Measurements from ENCODE around the gene HOXA7. TPM values are rescaled to one million over a fixed set of nuclear protein-coding genes. Genes with fewer than 3 reads are reported as not detected.

Gene HOXA7
- total RNA-seq, 1 experiment from 2014 or later = 3.8 TPM

DNA sequence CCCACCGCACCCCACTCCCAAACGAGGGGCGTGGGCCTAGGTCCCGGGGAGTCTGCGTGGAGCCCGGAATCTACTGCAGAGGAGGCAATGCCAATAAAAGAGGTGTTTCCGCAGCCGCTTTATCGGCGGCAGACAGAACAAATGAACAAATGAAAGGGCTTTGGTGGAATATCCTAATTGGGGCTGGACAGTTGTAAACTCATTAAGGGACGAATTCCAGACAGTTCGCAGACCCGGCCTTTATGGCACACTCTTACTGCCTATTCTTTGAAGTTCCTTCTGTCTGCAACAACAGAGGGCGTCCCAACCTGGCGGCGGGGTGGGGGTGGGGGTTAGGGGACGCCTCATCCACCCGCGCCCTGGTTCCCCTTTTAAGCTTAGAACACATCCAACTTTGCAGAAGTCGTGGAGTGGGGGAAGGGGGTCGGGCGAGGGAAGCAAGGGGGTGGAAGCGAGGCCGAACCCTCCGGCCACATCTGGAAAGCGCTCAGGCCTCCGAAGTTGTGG lies 4.8 kb upstream of the HOXA7 start:
- DNase-seq (ENCODE audit: extremely low read depth, low read depth) = no peak

DNA sequence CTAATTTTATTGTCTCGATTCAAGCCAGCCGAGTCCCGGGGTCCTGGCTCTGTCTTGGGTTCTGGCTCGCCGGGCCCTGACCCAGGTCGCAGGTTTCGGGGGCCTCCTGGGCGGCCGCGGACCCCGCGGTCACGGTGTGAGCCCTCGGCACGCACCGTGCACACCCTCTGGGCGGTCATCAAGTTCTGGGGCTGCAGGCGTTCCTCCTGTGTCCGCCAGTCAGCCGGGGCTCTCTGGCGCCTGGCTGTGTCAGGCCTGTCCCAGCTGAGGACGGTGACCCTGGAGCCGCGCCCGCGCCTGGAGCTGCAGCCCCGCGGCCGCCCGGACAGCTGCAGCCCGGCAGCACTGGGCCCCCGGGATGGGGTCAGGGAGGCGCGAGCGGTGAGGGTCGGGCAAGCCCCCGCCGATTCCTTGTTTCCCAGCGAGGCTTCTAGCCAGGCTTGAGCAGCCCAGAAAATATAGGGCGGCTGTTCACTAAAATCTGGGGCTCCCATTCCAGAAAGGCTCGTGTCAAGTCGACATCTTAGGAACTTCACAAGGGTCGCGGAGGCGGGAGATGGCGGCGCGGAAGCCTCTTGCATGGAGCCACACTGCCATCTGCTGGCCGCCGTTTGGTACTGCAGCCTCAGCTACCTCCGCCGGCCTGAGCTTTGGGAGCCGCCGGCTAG lies 4.2 kb upstream of the HOXA7 start:
- DNase-seq (ENCODE audit: extremely low read depth, low read depth) = peak; percentile 73

DNA sequence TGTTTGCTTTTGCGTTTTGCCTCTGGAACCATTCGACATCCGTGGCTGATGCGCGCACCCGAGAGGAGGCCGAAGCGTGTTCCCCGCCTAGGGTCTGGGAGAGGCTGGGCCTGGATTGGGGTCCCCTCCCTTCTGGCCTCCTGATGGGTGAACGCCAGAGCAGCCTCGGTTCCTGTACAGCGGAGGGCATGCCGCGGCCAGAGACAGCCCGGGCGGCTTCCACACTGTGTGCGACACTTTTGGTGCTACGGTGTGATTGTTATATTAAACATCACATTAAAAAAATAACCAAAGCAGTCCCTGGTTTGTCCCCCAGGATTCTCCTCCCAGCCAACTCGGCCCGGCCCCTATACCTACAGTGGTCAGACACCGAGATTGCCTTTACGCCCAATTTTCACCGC lies 3.7 kb upstream of the HOXA7 start:
- no peak for DNase-seq (ENCODE audit: extremely low read depth, low read depth)

DNA sequence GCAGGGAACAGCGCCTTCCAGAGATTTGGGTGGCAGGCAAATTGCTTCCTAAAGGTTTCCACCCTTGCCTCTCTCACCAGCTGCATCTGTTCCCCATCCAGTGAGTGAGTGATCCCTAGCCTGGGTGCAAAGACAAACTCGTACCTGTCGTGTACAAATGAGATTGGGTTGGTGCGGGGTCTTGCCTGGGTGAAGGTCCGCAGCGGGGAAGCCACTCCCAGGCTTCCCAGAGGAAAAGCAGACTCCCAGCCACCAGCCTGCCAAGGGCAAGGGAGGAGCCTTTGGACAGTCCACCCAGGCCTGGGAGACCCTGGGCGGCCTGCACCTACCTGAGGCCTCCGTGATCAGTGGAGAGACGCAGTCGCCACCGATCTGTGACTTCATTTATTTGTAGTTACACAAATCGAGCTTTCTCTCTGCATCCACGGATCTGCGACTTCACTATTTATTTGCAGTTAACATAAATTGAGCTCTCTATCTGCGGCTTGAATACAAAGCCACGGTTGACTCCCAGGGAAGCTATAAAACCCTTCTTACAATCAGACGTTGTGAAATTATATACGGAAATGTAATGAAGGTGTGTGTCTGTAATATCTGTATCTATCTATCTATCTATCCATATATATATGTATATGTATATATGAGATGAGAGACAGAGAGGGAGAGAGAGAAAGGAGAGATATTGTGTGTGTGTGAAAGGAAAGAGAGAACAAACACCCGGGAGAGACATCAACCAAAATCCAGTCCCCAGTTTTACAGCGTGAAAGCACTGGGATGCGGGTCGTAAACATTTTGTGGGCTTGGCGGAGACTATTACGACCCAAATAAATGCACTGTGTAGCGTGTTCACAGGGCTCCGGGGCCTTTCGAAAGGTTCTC lies 3.0 kb upstream of the HOXA7 start:
- no peak for DNase-seq (ENCODE audit: extremely low read depth, low read depth)

DNA sequence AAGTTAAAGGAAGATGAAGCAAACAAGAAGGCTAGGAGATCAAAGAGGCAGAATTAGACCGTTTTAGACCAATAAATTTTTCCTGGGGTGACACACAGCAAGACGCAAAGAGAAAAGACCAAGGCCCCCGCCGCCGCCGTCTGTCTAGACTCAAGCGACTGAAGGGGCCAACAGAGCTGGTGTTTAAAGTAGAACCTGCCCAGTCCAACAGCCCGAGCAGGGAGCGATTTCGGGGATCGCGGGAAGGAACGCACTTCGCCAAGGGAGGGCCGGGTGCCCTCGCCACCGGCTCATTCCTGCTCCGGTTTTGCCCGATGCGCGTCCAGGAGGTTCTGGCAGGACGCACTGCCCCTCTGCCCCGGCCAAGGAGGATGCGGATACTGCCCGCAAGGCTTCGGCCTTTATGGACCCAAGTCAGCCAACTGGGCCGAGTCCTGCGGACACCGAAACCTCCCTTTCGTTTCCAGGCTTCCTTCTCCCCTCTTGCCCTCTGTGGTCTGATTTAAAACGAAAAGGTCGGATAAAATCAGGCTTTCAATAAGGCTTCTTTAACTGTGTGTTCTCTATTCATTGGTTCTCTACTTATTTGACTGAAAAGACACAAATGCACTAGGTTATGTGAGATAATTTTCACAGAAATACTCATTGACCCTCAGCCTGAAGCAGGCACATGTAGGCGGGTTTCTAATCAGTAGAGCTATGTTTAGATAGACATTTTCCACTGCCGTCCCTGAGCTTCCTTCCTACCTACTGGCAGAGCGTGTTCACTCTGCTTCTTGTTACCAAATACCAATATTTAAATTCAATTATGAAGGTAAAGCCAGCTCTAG lies 2.2 kb upstream of the HOXA7 start:
- no peak for DNase-seq (ENCODE audit: extremely low read depth, low read depth)

DNA sequence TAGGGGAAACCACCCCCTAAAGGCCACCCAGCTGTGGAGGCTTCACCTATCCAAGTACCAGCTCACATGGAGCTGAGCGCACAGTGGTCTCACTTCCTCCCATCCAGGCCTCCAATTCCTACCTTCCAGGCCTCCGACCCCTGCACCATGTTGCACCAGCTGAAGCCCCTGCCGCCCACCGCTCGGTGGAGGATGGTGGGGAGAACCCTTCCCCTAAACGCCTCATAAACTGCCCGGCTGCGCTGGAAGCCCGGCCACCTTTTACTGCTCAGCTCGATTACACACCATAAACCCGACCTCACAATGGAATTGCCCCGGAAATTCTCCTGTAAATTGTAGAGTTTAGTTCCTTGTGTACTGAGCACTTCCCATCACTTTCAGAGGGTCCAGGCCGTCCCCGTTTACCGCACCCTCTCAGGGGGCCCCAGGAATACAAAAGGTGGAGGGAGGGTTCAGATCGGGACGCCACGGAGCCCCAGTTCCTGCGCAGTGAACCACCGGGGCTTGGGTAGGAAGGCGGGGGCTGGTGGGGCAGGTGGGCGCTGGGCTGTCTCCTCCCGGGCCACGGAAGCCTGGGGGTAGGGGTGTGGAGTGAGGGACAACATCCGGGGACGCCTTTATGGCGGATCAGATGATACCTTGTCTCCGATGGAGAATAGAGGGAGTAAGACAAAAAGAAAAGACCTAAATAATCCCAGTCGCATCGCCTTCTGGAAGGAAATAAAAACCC lies 1.4 kb upstream of the HOXA7 start:
- no peak for DNase-seq (ENCODE audit: extremely low read depth, low read depth)

DNA sequence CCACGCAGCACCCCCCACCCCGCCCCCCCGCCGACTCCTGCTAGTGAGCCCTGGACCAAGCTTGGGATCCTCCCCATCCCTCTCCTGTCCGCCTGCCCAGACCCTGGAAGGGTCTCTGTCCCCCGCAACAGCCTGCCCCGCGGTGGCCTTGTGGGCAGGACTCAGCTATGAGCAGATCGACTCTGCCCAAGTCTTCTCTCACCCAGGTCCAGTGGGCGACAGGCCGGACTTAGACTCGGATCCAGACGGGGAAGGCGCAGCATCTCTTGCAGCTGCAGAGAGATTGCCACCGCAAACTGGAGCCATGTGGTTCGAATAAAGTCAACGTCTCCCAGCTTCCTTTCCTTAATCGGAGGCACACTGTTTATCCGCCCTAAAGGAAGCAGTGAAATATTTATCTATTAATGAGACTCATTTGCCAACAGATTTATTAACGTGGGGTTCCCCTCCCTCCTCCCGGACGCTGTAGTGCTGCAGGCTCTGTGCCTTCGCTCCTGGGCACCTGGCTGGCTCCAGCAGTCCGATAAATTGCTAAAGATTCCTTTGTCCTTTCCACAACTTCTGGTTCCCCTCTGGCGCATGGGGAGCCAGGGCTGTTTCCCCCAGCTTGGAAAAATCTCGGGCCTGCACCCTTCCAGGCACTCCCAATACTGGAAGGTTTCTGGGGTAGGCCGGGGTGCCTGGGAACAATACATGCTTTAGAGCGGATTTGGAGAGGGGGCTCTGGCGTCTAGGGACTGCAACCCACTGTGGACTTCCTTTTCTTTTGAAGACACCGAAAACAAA lies 634 bp upstream of the HOXA7 start:
- no peak for DNase-seq (ENCODE audit: extremely low read depth, low read depth)

DNA sequence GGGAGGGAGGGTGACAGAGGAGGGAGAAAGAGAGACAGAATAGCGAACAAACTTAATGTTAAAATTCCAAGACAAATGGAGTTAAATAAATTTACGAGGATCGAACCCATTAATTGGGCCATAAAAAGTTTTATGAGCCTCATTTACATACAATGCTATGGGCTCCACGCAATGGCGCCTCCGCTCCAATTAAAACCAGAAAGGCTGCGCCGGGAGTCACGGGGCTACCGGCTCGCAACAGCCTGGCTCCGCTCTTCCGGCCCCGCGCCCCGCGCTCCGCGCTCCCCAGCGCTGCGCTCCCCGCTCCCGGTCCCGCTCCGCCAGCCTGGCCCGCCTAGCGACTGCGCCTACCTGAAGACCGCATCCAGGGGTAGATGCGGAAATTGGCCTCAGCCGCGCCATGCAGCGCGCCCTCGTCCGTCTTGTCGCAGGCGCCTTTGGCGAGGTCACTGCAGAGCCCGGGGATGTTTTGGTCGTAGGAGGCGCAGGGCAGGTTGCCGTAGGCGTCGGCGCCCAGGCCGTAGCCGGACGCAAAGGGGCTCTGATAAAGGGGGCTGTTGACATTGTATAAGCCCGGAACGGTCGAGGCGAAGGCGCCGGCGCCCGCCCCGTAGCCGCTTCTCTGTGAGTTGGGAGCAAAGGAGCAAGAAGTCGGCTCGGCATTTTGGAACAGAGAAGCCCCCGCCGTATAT lies 513 bp downstream of the HOXA7 start:
- DNase-seq (ENCODE audit: extremely low read depth, low read depth) = no peak

DNA sequence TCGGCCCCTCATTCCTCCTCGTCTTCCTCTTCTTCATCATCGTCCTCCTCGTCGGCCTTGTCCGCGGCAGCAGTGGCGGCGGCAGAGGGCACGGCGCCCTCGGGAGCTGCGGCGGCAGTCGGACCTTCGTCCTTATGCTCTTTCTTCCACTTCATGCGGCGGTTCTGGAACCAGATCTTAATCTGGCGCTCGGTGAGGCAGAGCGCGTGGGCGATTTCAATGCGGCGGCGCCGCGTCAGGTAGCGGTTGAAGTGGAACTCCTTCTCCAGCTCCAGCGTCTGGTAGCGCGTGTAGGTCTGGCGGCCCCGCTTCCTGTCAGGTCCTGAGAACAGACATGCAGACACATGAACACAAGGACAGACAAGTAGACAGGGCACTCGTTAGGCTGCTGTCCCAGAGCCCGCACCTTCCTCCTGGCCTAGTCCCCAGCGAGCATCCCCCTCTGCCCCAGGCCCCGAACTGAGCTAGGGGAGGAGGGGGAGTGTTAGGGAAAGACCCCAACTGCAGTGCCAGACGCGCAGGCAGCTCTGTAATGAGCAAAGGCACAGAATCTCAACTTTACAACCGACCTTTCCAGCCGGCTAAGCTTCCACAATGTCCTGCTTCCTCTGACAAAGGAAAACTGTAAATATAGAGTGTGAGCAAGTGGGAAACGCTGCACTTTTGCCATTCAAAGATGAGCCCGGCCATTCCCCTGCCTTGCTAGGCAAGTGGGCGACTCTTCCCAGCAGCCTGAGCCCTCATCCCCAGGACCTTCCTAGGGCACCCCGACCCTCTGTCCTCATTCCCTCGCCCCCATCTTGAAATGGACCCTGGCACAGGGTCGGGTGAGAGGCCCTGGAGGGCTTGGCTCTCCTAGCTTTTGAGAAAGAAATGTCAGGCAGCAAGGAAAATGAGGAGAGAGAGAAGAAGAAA lies 1.3 kb downstream of the HOXA7 start:
- no peak for DNase-seq (ENCODE audit: extremely low read depth, low read depth)

DNA sequence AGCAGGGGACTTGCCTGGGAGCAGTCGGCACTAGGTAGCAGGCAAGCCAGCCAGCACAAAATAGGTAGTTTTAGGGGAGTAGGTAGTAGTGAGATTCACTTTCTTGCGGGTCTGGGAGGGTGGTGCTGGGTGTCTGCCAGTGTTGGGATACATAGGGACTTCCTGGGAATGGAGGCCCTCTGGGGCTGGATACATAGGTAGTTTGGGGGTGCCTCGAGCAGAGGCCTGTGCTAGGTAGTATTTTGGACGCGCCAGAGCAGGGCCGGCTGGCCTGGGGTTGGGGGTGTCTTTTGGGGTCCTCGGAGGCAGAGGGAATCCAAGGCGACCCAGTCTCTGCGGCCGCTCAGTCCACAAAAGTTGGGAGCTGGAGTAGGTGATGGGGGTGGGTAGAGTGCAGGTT lies 2.1 kb downstream of the HOXA7 start:
- no peak for DNase-seq (ENCODE audit: extremely low read depth, low read depth)

DNA sequence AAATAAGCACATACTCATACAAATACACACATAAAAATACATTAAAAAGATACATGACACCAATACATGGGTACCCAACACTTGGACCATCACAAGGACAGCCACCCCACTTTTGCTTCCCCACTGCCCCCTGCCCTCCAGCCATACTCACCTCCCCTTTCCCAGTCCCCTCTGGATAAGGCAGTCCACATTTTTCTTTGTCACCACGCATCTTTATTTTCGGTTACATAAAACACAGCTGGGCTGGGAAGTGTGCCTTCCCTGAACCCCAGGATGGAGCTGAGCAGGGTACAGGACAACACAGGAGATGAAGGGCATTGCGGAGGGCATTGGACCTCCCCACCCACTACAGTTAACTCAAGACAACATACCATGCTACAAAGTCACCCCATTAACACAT lies 2.9 kb downstream of the HOXA7 start:
- no peak for DNase-seq (ENCODE audit: extremely low read depth, low read depth)

DNA sequence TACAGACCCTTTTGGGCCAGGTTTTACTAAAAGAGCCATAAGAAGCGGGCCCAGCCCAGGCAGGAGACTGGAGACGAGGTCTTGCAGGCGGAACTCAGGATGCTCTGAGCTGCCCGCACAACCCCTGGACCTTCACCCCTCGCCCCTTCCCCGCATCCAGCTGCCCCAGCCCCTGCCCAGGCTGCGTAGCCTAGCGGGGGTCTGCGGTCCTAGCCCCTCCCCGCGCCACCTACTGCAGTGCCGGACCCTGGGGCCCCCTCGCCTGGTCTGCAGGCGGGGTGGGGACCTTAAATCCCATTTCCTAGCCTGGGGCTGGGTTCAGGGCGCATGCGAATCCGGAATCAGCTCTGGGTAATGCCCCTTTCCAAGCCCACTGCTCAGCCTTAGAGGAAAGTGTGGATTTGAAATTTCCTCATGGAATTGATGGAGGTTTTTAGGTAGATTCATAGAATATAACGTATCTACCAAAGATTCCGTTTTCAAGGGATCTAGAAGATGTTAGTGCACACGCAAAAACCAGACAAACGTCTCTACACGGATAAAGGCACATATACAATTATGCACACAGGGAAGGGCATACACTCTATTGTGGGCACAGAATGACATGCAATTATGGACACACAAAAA lies 3.5 kb downstream of the HOXA7 start:
- DNase-seq (ENCODE audit: extremely low read depth, low read depth) = no peak

DNA sequence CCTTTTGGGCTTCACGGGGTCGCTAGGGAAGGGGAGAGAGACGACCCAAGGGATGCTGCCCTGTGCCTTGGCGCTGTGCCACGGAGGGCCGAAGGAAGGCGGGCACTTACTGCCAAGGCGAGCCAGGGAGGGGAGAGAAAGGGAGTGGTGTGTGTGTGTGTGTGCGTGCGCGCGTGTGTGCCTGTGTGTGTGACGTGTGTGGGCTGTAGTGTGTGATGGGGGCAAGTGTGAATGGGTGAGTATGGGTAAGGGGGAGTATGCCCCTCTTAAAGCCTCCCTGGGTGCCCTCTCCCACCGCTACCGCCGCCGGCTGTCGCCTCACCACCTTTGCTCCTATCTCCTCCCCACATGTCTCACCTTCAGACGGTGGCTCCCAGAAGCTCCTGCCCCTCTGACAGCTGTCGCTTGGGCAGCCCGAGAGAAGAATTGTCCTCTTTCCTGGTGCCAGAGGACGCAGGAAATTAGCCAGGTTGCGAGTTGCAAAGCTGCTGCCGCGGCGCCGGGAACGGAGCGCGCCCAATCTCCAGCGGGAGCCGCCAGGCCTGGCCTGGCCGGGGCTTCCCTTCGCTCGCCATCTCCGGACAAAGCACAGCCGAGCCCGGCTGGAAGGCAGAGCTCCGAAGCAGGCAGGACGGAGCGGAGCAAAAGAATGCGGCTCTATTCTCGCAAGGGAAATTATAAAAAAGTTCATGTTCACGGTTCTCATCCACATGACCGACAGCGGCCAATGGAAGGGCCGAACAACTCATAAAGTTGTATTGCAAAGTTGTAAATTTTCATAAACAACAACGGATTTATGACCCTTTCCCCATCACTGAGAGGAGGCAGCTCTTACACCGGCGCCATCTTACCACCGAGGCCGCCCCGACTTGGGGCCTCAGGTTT lies 4.3 kb downstream of the HOXA7 start, which contains the start of gene HOXA3:
Gene HOXA3 (minus strand): TSS at position 653 of the 885 bp plus-strand sequence. CDS start 41,943 bp downstream, outside the sequence.
- DNase-seq (ENCODE audit: extremely low read depth, low read depth) = no peak

DNA sequence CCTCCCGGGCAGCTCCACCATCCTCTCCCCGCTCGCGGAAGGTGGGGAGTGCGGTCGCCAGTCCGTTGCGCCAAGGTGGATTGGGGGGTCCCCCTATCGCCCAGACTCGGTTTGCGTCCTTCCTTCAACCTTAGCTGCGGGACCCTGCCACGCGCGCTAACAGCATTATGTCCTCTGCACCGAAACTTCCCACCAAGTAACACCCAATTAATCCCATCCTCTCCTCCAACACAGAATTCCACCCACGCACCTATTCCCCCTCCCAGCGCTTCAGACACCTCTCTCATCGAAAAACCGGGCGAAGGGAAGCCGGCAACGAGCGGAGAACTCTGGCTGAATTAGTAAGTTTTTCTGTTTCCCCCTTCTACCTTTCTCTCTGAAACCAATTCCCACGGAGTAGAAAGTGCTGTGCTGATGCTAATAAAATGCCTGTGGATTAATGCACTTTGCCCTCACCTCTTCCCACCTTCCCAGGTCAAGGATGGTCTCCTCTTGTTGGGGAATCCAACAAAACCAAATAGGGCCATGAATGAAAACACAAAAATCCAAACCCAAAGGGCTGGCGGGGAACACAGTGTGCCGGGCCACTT lies 5.0 kb downstream of the HOXA7 start:
- no peak for DNase-seq (ENCODE audit: extremely low read depth, low read depth)

DNA sequence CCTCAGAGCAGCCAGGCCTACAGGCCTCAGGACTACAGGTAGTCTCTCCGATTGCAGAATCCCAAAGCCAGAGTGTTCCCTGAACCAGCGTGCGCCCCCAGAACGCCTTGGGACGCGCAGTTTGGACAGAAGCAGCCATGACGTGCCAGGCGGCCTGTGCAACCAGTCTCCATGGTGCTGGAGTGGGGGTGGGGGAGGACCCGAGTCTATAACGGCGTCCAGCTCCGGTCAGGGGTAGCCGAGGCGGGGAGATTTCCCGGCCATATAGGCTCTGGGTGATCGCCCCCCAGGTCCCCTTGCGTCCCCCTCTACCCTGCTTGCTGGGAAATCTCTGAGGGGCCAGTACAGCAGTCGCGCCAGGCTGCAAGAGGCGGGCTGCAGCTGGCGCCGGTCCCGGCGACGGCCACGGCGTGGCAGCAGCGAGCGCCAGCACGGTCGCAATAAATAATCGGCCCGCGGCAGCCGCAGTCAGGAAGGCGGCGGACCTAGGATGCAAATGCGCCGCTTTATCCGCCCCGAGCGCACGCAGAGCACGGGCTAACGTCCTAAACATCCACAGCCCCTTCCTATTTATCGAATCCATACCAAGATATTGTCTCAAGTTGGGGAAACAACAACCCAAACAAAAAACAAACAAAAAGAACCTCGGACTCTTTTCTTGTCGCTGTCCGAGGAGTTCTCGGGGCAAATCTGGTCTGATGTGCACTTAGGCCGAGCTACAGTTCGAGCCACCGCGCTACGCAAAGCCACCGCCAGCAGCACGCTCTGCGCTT lies 5.7 kb downstream of the HOXA7 start:
- peak; percentile 72 for DNase-seq (ENCODE audit: extremely low read depth, low read depth)
